ENCODE measurements around the gene RELB. TPM values are rescaled to one million over a fixed set of nuclear protein-coding genes. Genes with fewer than 3 reads are reported as not detected.
"Not testable (repeated sequence)": the region's sequence is repeated elsewhere in the genome, so short reads cannot be mapped to it uniquely, and the experiment has no call there.

Gene RELB
- total RNA-seq, 2 experiments from 2014 or later, result 32.6 to 33.5 TPM

- no peak for DNase-seq
- peaks cover 15% of the 10 kb centered on the region for H3K36me3 Mint-ChIP-seq (ENCODE audit: low read depth)
- H3K27me3 Mint-ChIP-seq, result no peaks in the 10 kb centered on the region
- H3K27ac Mint-ChIP-seq, result no peak overlapping the region
- H3K9me3 Mint-ChIP-seq, result no peaks in the 10 kb centered on the region
- ChIA-PET POLR2A (no interaction called here), CTCF (no interaction called here)
- peaks cover 2% of the 10 kb centered on the region for H3K4me1 Mint-ChIP-seq
- no peak overlapping the region for H3K4me3 Mint-ChIP-seq
Observed at GRCh38 chr19:44968670-44969069, 32.6 kb upstream of the RELB start.

- no peaks in the 10 kb centered on the region for H3K9me3 Mint-ChIP-seq
- H3K4me1 Mint-ChIP-seq, result peaks cover 2% of the 10 kb centered on the region
- no peak overlapping the region for H3K4me3 Mint-ChIP-seq
- ChIA-PET POLR2A (no interaction called here), CTCF (no interaction called here)
- H3K27ac Mint-ChIP-seq, result no peak overlapping the region
- DNase-seq, result no peak
- H3K36me3 Mint-ChIP-seq (ENCODE audit: low read depth), result peaks cover 17% of the 10 kb centered on the region
- no peaks in the 10 kb centered on the region for H3K27me3 Mint-ChIP-seq
Observed at GRCh38 chr19:44969437-44969836, 31.8 kb upstream of the RELB start.

GRCh38 chr19:44971451-44971850 lies 29.8 kb upstream of the RELB start:
- H3K36me3 Mint-ChIP-seq (ENCODE audit: low read depth), result peaks cover 16% of the 10 kb centered on the region
- not testable (repeated sequence) for H3K4me3 Mint-ChIP-seq, DNase-seq, H3K4me1 Mint-ChIP-seq, H3K9me3 Mint-ChIP-seq, H3K27ac Mint-ChIP-seq, H3K27me3 Mint-ChIP-seq
- ChIA-PET POLR2A (interaction anchor here (1.1 kb wide), 1 partner anchor 17 kb away, joined by 3 read pairs; no protein-coding TSS in a partner anchor), CTCF (interaction anchor here (1.1 kb wide), 1 partner anchor 11 kb away, joined by 3 read pairs; no protein-coding TSS in a partner anchor)

- no peaks in the 10 kb centered on the region for H3K27me3 Mint-ChIP-seq
- ChIA-PET CTCF (no interaction called here), POLR2A (no interaction called here)
- H3K36me3 Mint-ChIP-seq (ENCODE audit: low read depth), result peaks cover 23% of the 10 kb centered on the region
- peaks cover 2% of the 10 kb centered on the region for H3K4me1 Mint-ChIP-seq
- no peak for DNase-seq
- H3K9me3 Mint-ChIP-seq, result no peaks in the 10 kb centered on the region
- no peak overlapping the region for H3K27ac Mint-ChIP-seq
- H3K4me3 Mint-ChIP-seq, result no peak overlapping the region
Observed at GRCh38 chr19:44972802-44973201, 28.5 kb upstream of the RELB start.

- Mint-ChIP-seq H3K36me3 (ENCODE audit: low read depth) (peaks cover 26% of the 10 kb centered on the region), H3K27ac (no peak overlapping the region), H3K27me3 (no peaks in the 10 kb centered on the region), H3K4me3 (no peak overlapping the region), H3K9me3 (no peaks in the 10 kb centered on the region), H3K4me1 (peaks cover 2% of the 10 kb centered on the region)
- ChIA-PET CTCF (interaction anchor here (0.8 kb wide), 1 partner anchor 9 kb away, joined by 3 read pairs; no protein-coding TSS in a partner anchor), POLR2A (no interaction called here)
- DNase-seq, result no peak
Observed at GRCh38 chr19:44973982-44974735, 27.1 kb upstream of the RELB start.

- POLR2A ChIA-PET, result no interaction called here
- Mint-ChIP-seq H3K36me3 (ENCODE audit: low read depth) (peaks cover 28% of the 10 kb centered on the region), H3K4me1 (peaks cover 1% of the 10 kb centered on the region), H3K27ac (no peak overlapping the region), H3K9me3 (no peaks in the 10 kb centered on the region), H3K4me3 (no peak overlapping the region), H3K27me3 (no peaks in the 10 kb centered on the region)
- DNase-seq, result no peak
- CTCF ChIA-PET, result interaction anchor here (0.8 kb wide), 1 partner anchor 8 kb away, joined by 3 read pairs; no protein-coding TSS in a partner anchor
Observed at GRCh38 chr19:44974857-44975256, 26.4 kb upstream of the RELB start.

- H3K4me3 Mint-ChIP-seq, result no peak overlapping the region
- H3K27ac Mint-ChIP-seq, result no peak overlapping the region
- H3K4me1 Mint-ChIP-seq, result no peaks in the 10 kb centered on the region
- DNase-seq, result no peak
- peaks cover 30% of the 10 kb centered on the region for H3K36me3 Mint-ChIP-seq (ENCODE audit: low read depth)
- H3K27me3 Mint-ChIP-seq, result no peaks in the 10 kb centered on the region
- CTCF ChIA-PET, result no interaction called here
- no peaks in the 10 kb centered on the region for H3K9me3 Mint-ChIP-seq
- POLR2A ChIA-PET, result no interaction called here
Observed at GRCh38 chr19:44975444-44975843, 25.8 kb upstream of the RELB start.

GRCh38 chr19:44984005-44984404 lies 17.3 kb upstream of the RELB start:
- H3K36me3 Mint-ChIP-seq (ENCODE audit: low read depth), result peaks cover 22% of the 10 kb centered on the region
- CTCF ChIA-PET, result no interaction called here
- POLR2A ChIA-PET, result no interaction called here

GRCh38 chr19:44985445-44985844 lies 15.8 kb upstream of the RELB start:
- H3K4me3 Mint-ChIP-seq, result no peak overlapping the region
- POLR2A ChIA-PET, result interaction anchor here (0.9 to 2.1 kb wide), 2 partner anchors 16 to 74 kb away, joined by 3 to 7 read pairs; partner anchors contain the start of gene RELB
- no peak overlapping the region for H3K27ac Mint-ChIP-seq
- no peaks in the 10 kb centered on the region for H3K9me3 Mint-ChIP-seq
- CTCF ChIA-PET, result no interaction called here
- DNase-seq, result no peak
- peaks cover 17% of the 10 kb centered on the region for H3K36me3 Mint-ChIP-seq (ENCODE audit: low read depth)
- H3K27me3 Mint-ChIP-seq, result no peaks in the 10 kb centered on the region
- H3K4me1 Mint-ChIP-seq, result no peaks in the 10 kb centered on the region

More at GRCh38 chr19:44984005-44984404, 17.3 kb upstream of the RELB start:
- Mint-ChIP-seq H3K27ac (no peak overlapping the region), H3K27me3 (no peaks in the 10 kb centered on the region), H3K4me1 (no peaks in the 10 kb centered on the region), H3K9me3 (no peaks in the 10 kb centered on the region), H3K4me3 (no peak overlapping the region)
- no peak for DNase-seq

GRCh38 chr19:44986389-44986788 lies 14.9 kb upstream of the RELB start:
- CTCF ChIA-PET, result no interaction called here
- Mint-ChIP-seq H3K9me3 (no peaks in the 10 kb centered on the region), H3K27ac (no peak overlapping the region), H3K4me3 (no peak overlapping the region), H3K36me3 (ENCODE audit: low read depth) (peaks cover 18% of the 10 kb centered on the region), H3K4me1 (no peaks in the 10 kb centered on the region), H3K27me3 (no peaks in the 10 kb centered on the region)
- POLR2A ChIA-PET, result interaction anchor here (1.0 to 2.1 kb wide), 2 partner anchors 15 to 53 kb away, joined by 4 to 7 read pairs; partner anchors contain the start of gene RELB
- no peak for DNase-seq

GRCh38 chr19:44987148-44987675 lies 14.1 kb upstream of the RELB start:
- H3K27me3 Mint-ChIP-seq, result no peaks in the 10 kb centered on the region
- H3K4me3 Mint-ChIP-seq, result no peak overlapping the region
- CTCF ChIA-PET, result no interaction called here
- peaks cover 26% of the 10 kb centered on the region for H3K36me3 Mint-ChIP-seq (ENCODE audit: low read depth)
- no peaks in the 10 kb centered on the region for H3K9me3 Mint-ChIP-seq
- H3K4me1 Mint-ChIP-seq, result no peaks in the 10 kb centered on the region
- no peak for DNase-seq
- POLR2A ChIA-PET, result interaction anchor here (1.0 to 2.1 kb wide), 2 partner anchors 14 to 52 kb away, joined by 4 to 7 read pairs; partner anchors contain the start of gene RELB
- no peak overlapping the region for H3K27ac Mint-ChIP-seq

- Mint-ChIP-seq H3K36me3 (ENCODE audit: low read depth) (peaks cover 26% of the 10 kb centered on the region), H3K4me1 (no peaks in the 10 kb centered on the region), H3K4me3 (no peak overlapping the region), H3K9me3 (no peaks in the 10 kb centered on the region), H3K27ac (no peak overlapping the region), H3K27me3 (no peaks in the 10 kb centered on the region)
- ChIA-PET POLR2A (interaction anchor here (1.6 kb wide), 1 partner anchor 12 kb away, joined by 4 read pairs; no protein-coding TSS in a partner anchor), CTCF (interaction anchor here (1.1 to 2.7 kb wide), 4 partner anchors 14 to 350 kb away, joined by 3 to 13 read pairs (median 4); no protein-coding TSS in a partner anchor)
- DNase-seq, result no peak
Observed at GRCh38 chr19:44988273-44988672, 13.0 kb upstream of the RELB start.

- peaks cover 26% of the 10 kb centered on the region for H3K36me3 Mint-ChIP-seq (ENCODE audit: low read depth)
- H3K27me3 Mint-ChIP-seq, result no peaks in the 10 kb centered on the region
- no peak overlapping the region for H3K27ac Mint-ChIP-seq
- no peak overlapping the region for H3K4me3 Mint-ChIP-seq
- H3K4me1 Mint-ChIP-seq, result no peaks in the 10 kb centered on the region
- POLR2A ChIA-PET, result interaction anchor here (0.9 to 1.6 kb wide), 4 partner anchors 12 to 28 kb away, joined by 3 to 6 read pairs (median 4); no protein-coding TSS in a partner anchor
- CTCF ChIA-PET, result interaction anchor here (0.6 to 2.7 kb wide), 7 partner anchors 11 to 905 kb away, joined by 3 to 13 read pairs (median 4); no protein-coding TSS in a partner anchor
- H3K9me3 Mint-ChIP-seq, result no peaks in the 10 kb centered on the region
- DNase-seq, result peak; percentile 71
Observed at GRCh38 chr19:44988896-44989556, 12.2 kb upstream of the RELB start.

Data from activated CD4-positive, alpha-beta memory T cell treated with anti-CD3 and anti-CD28 coated beads, Interleukin-2, amount 10 ng/mL, durations not matched to agents 7 days and 5 days (primary cell).